Spleen (tissue), 7 donors: ENCODE data around the gene S1PR5.

ENCODE experiments used
- CTCF ChIP-seq, 11 experiments: fragments of 200-600 bp in 7 of 11; fragments of 450-650 bp in 4 of 11; sonication (generic) in 4 of 11; IDR thresholded peaks in 8 of 11; conservative IDR thresholded peaks in 3 of 11; 1 replicate in 7 of 11; 2 replicates in 4 of 11; pipeline versions ENCODE4 v1.4.0 to v1.8.0; 2016 to 2021; ENCODE audit warnings: antibody characterized with exemption in 11 of 11, inconsistent platforms in 4 of 11, mild to moderate bottlenecking in 1 of 11
- POLR2A ChIP-seq, 3 donors: fragments of 450-650 bp; IDR thresholded peaks; one replicate each; pipeline ENCODE4 v1.5.1; 2017; ENCODE audit warnings: antibody characterized with exemption in 3 of 3, mild to moderate bottlenecking in 1 of 3
- POLR2AphosphoS5 ChIP-seq, 3 donors: sonication (generic); formaldehyde crosslinking; IDR thresholded peaks; one replicate each; pipeline ENCODE4 v1.5.1; 2017; ENCODE audit warnings: antibody characterized with exemption in 3 of 3
- donor health status: DM: no; HTN: no; CAD: no; lungs with moderate emphysema.
- donor health status: DM: no; HTN: no; CAD: no.
- donor health status: DM: no; HTN: no; CAD: no.

- TF ChIP-seq CTCF (IDR thresholded peaks at IDR 0.05 in 8 of 11, conservative IDR thresholded peaks at IDR 0.05 in 3 of 11) (no peak), POLR2A (IDR thresholded peaks at IDR 0.05) (no peak), POLR2AphosphoS5 (IDR thresholded peaks at IDR 0.05) (peak in 1 of 3 donors; percentile 57)
These were observed 37.7 kb upstream of the S1PR5 start for GRCh38 chr19:10554760-10555609.
